ENCODE results near the gene DLG5.
A peak's percentile ranks its signal among the peaks of the same experiment; 100 is the strongest.

The DLG5 gene

GRCh38 chr10:77889277-77889903 is 37.2 kb downstream of the DLG5 start:
- peak overlapping the region; percentile 35 for H3K9ac ChIP-seq (ENCODE audit: insufficient read length, low read depth)
- H3K27me3 ChIP-seq (ENCODE audit: insufficient read depth, insufficient read length) = no peaks in the 10 kb centered on the region
- H3K4me1 ChIP-seq (ENCODE audit: insufficient read depth, insufficient read length) = peaks cover 26% of the 10 kb centered on the region
- no peak overlapping the region for H3K4me3 ChIP-seq (ENCODE audit: insufficient read length, low read depth)
- DNase-seq (ENCODE audit: low read depth, low spot score) = no peak
- no peaks in the 10 kb centered on the region for H3K9me3 ChIP-seq (ENCODE audit: insufficient read depth, low read length)
- TF ChIP-seq ZNF274 (IDR thresholded peaks at IDR 0.05; ENCODE audit: low read depth, low read length) = no peak
- TF ChIP-seq SUZ12 (IDR thresholded peaks at IDR 0.05; ENCODE audit: extremely low read depth, insufficient read depth, insufficient read length) = no peak
- no peak for TF ChIP-seq YY1 (IDR thresholded peaks at IDR 0.05; ENCODE audit: insufficient read depth, insufficient read length)
- H3K36me3 ChIP-seq (ENCODE audit: insufficient read depth, insufficient read length, low read length) = peaks cover 10% of the 10 kb centered on the region

DNA sequence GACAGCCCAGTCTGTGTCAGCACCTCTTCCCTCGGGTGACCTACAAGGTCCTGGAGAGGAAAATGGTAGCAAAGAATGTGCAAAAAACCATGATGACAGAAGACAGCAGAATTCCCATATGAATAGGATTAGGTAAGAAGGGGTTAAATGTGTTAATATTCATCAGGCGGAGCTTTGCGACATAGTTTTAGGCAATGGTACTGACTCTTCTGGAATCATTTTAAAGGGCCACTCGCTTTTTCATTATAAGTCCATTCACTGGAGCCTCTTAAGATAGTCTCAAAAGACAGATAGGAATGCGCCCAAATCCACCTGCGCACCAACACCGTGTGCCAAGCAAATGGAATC is 38.2 kb downstream of the DLG5 start:
- no peak for TF ChIP-seq ZNF274 (IDR thresholded peaks at IDR 0.05; ENCODE audit: low read depth, low read length)
- TF ChIP-seq SUZ12 (IDR thresholded peaks at IDR 0.05; ENCODE audit: extremely low read depth, insufficient read depth, insufficient read length) = no peak
- no peak for TF ChIP-seq YY1 (IDR thresholded peaks at IDR 0.05; ENCODE audit: insufficient read depth, insufficient read length)
- H3K4me3 ChIP-seq (ENCODE audit: insufficient read length, low read depth) = no peak overlapping the region
- no peak for DNase-seq (ENCODE audit: low read depth, low spot score)
- H3K9me3 ChIP-seq (ENCODE audit: insufficient read depth, low read length) = no peaks in the 10 kb centered on the region
- no peak overlapping the region for H3K9ac ChIP-seq (ENCODE audit: insufficient read length, low read depth)
- peaks cover 30% of the 10 kb centered on the region for H3K4me1 ChIP-seq (ENCODE audit: insufficient read depth, insufficient read length)
- H3K27me3 ChIP-seq (ENCODE audit: insufficient read depth, insufficient read length) = no peaks in the 10 kb centered on the region
- peaks cover 10% of the 10 kb centered on the region for H3K36me3 ChIP-seq (ENCODE audit: insufficient read depth, insufficient read length, low read length)

GRCh38 chr10:77887631-77888355 is 38.8 kb downstream of the DLG5 start:
- no peaks in the 10 kb centered on the region for H3K27me3 ChIP-seq (ENCODE audit: insufficient read depth, insufficient read length)
- no peak overlapping the region for H3K4me3 ChIP-seq (ENCODE audit: insufficient read length, low read depth)
- H3K4me1 ChIP-seq (ENCODE audit: insufficient read depth, insufficient read length) = peaks cover 34% of the 10 kb centered on the region
- no peak overlapping the region for H3K9ac ChIP-seq (ENCODE audit: insufficient read length, low read depth)
- no peak for DNase-seq (ENCODE audit: low read depth, low spot score)
- TF ChIP-seq YY1 (IDR thresholded peaks at IDR 0.05; ENCODE audit: insufficient read depth, insufficient read length) (no peak), SUZ12 (IDR thresholded peaks at IDR 0.05; ENCODE audit: extremely low read depth, insufficient read depth, insufficient read length) (no peak), ZNF274 (IDR thresholded peaks at IDR 0.05; ENCODE audit: low read depth, low read length) (no peak)
- H3K36me3 ChIP-seq (ENCODE audit: insufficient read depth, insufficient read length, low read length) = peaks cover 8% of the 10 kb centered on the region
- no peaks in the 10 kb centered on the region for H3K9me3 ChIP-seq (ENCODE audit: insufficient read depth, low read length)

GRCh38 chr10:77886795-77887355 is 39.7 kb downstream of the DLG5 start:
- Histone ChIP-seq H3K9ac (ENCODE audit: insufficient read length, low read depth) (no peak overlapping the region), H3K9me3 (ENCODE audit: insufficient read depth, low read length) (no peaks in the 10 kb centered on the region), H3K4me1 (ENCODE audit: insufficient read depth, insufficient read length) (peaks cover 31% of the 10 kb centered on the region), H3K36me3 (ENCODE audit: insufficient read depth, insufficient read length, low read length) (peaks cover 13% of the 10 kb centered on the region), H3K4me3 (ENCODE audit: insufficient read length, low read depth) (no peak overlapping the region), H3K27me3 (ENCODE audit: insufficient read depth, insufficient read length) (no peaks in the 10 kb centered on the region)
- no peak for TF ChIP-seq ZNF274 (IDR thresholded peaks at IDR 0.05; ENCODE audit: low read depth, low read length)
- TF ChIP-seq SUZ12 (IDR thresholded peaks at IDR 0.05; ENCODE audit: extremely low read depth, insufficient read depth, insufficient read length) = no peak
- TF ChIP-seq YY1 (IDR thresholded peaks at IDR 0.05; ENCODE audit: insufficient read depth, insufficient read length) = no peak
- DNase-seq (ENCODE audit: low read depth, low spot score) = no peak

GRCh38 chr10:77884181-77884580 is 42.4 kb downstream of the DLG5 start:
- Histone ChIP-seq H3K27me3 (ENCODE audit: insufficient read depth, insufficient read length) (no peaks in the 10 kb centered on the region), H3K9me3 (ENCODE audit: insufficient read depth, low read length) (no peaks in the 10 kb centered on the region), H3K9ac (ENCODE audit: insufficient read length, low read depth) (no peak overlapping the region), H3K4me1 (ENCODE audit: insufficient read depth, insufficient read length) (peaks cover 19% of the 10 kb centered on the region), H3K36me3 (ENCODE audit: insufficient read depth, insufficient read length, low read length) (peaks cover 32% of the 10 kb centered on the region), H3K4me3 (ENCODE audit: insufficient read length, low read depth) (no peak overlapping the region)
- no peak for DNase-seq (ENCODE audit: low read depth, low spot score)
- no peak for TF ChIP-seq ZNF274 (IDR thresholded peaks at IDR 0.05; ENCODE audit: low read depth, low read length)
- no peak for TF ChIP-seq YY1 (IDR thresholded peaks at IDR 0.05; ENCODE audit: insufficient read depth, insufficient read length)
- TF ChIP-seq SUZ12 (IDR thresholded peaks at IDR 0.05; ENCODE audit: extremely low read depth, insufficient read depth, insufficient read length) = no peak

- peaks cover 26% of the 10 kb centered on the region for H3K4me1 ChIP-seq (ENCODE audit: insufficient read depth, insufficient read length)
- TF ChIP-seq YY1 (IDR thresholded peaks at IDR 0.05; ENCODE audit: insufficient read depth, insufficient read length) (no peak), SUZ12 (IDR thresholded peaks at IDR 0.05; ENCODE audit: extremely low read depth, insufficient read depth, insufficient read length) (no peak), ZNF274 (IDR thresholded peaks at IDR 0.05; ENCODE audit: low read depth, low read length) (no peak)
- H3K36me3 ChIP-seq (ENCODE audit: insufficient read depth, insufficient read length, low read length) = peaks cover 33% of the 10 kb centered on the region
Observed at GRCh38 chr10:77881636-77882035, 44.9 kb downstream of the DLG5 start.

DNA sequence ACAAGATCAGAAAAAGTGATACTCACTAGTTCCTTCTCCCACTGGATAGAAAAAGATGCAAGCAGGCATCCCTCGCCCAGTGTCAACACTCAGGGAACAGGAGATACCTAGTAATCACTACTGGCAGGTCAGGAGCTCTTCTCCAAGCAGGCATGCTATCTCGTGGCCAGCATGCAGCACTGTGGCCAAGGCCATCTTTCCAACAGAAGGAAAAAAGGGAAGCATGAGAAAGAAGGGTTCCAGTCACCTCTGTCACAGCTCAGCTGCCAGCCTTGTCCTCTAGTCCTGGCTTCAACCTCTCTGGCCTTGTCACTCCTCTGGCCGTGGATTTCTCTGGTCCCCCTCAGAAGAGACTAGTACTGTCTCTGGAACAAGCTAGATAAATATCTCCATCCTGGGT is 45.3 kb downstream of the DLG5 start:
- H3K4me3 ChIP-seq (ENCODE audit: insufficient read length, low read depth) = no peak overlapping the region
- H3K27me3 ChIP-seq (ENCODE audit: insufficient read depth, insufficient read length) = no peaks in the 10 kb centered on the region
- H3K9me3 ChIP-seq (ENCODE audit: insufficient read depth, low read length) = no peaks in the 10 kb centered on the region
- no peak for TF ChIP-seq ZNF274 (IDR thresholded peaks at IDR 0.05; ENCODE audit: low read depth, low read length)
- TF ChIP-seq SUZ12 (IDR thresholded peaks at IDR 0.05; ENCODE audit: extremely low read depth, insufficient read depth, insufficient read length) = no peak
- TF ChIP-seq YY1 (IDR thresholded peaks at IDR 0.05; ENCODE audit: insufficient read depth, insufficient read length) = no peak
- H3K9ac ChIP-seq (ENCODE audit: insufficient read length, low read depth) = no peak overlapping the region
- no peak for DNase-seq (ENCODE audit: low read depth, low spot score)
- peaks cover 26% of the 10 kb centered on the region for H3K4me1 ChIP-seq (ENCODE audit: insufficient read depth, insufficient read length)
- H3K36me3 ChIP-seq (ENCODE audit: insufficient read depth, insufficient read length, low read length) = peaks cover 33% of the 10 kb centered on the region

More at GRCh38 chr10:77881636-77882035, 44.9 kb downstream of the DLG5 start:
- no peak overlapping the region for H3K4me3 ChIP-seq (ENCODE audit: insufficient read length, low read depth)
- H3K9ac ChIP-seq (ENCODE audit: insufficient read length, low read depth) = no peak overlapping the region
- no peaks in the 10 kb centered on the region for H3K9me3 ChIP-seq (ENCODE audit: insufficient read depth, low read length)
- DNase-seq (ENCODE audit: low read depth, low spot score) = no peak
- H3K27me3 ChIP-seq (ENCODE audit: insufficient read depth, insufficient read length) = no peaks in the 10 kb centered on the region
